Stimulated activated CD4-positive, alpha-beta T cell treated with anti-CD3 and anti-CD28 coated beads, Interleukin-4, amount 100 ng/mL, for 24 hours (primary cell): ENCODE data around the gene DST.

Experiments used
- DNase-seq: peaks from one replicate; pipeline ENCODE4 v3.0.0-alpha.2; 2020

Gene DST

DNA sequence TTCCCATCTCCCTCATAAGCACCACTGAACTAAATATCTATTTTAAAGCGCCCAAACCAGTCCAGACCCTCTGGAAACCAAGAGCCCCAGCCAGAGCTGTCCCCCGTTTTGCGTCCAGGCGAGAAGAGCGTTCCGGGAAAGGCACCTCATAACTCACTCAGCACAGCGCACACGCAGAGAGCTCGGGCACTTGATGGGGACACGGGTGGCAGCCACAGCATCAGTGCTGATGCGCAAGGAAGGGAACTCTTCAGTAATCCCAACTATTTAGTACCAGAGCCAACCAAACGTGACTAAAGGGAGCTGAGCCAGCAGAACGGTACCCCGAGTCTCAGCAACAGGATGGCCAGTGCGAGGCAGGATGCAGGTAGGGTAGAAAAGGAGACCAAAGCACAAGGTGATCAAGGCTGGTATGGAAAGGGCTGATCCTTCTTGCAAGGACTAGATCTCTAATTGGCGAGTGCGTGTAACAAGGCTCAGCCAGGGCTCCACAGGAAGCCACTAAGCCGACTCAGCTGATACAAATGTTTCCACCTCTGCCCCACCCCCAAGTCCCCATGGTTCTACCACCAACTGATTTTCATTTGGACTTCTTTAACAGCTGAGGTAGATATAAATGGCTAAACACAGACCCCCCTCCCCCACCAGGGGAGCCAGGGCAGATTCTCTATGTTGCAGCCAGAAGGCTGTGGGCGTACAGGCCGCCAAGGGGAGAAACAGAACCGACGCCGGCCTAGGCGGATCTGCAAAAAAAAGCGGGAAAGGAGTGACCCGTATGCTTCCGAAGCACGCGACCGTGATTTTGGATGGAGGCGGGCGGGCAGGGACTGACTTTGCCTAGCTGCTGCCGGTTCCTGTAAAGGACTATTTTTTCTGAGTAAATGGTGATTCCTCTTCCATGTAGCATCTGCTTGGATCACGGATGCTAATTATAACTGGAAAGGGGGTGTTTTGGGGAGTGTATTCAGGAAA lies 211.8 kb downstream of the DST start:
- DNase-seq, result no peak

DNA sequence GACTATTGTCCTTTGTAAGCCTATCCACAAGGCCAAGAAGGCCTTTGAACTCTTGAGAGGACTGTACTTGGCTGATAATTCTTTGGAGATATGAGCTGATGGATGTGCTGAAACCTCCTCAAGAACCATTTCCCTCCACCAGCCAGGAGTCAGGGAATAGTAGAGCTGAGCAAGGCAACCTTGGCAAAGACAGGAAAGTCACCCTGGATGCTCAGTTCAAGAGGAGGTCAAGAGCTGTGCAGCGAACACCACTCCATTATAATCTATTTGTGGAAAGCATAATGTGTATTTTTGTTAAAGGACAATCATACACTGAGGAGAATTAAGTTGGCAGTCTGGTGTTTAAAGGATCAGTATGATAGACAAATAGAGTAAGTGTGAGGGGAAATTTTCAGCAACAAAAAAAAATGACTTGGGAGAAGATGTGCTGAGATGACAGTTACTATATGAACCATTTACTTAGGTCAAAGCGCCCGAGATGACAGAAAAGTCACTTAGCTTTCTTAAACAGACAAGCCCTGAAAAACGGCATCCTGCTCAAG lies 218.1 kb downstream of the DST start:
- DNase-seq, result no peak

DNA sequence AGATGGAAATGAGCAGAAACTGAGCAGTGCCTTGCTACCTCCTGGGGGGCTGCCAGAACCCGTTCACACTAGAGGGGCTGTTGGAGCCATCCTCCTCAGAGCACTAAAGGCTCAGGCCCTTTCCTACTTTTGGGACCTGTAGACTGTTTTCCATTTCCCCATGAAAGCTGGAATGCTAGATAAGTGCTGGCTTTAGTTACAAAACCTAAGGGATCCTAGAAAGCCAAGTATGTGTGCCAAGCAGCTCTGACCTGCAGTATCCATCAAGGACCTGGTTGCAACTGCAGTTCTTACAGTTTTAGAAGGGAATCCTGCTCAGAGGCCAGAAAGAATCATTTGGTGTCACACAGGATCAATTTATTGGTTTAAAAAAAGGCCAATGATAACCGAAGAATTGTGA lies 218.6 kb downstream of the DST start:
- no peak for DNase-seq

DNA sequence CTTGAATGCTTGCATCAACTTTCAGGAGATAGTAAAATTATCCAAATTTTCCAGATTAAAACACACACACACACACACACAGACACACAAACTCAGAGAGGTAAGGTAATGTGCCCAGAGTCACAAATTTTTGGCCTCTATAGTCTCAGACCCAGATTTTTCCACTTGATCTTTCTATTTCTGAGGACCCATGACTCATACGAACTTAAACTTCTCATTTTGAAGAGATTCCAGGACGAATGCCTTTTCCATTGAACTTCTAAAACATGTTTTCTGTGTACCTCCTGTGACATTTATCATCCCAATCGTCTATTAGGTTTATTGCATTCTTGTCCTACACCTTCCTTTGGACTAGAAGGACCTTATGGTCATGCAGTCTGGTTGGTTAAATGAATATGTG lies 222.4 kb downstream of the DST start:
- no peak for DNase-seq

DNA sequence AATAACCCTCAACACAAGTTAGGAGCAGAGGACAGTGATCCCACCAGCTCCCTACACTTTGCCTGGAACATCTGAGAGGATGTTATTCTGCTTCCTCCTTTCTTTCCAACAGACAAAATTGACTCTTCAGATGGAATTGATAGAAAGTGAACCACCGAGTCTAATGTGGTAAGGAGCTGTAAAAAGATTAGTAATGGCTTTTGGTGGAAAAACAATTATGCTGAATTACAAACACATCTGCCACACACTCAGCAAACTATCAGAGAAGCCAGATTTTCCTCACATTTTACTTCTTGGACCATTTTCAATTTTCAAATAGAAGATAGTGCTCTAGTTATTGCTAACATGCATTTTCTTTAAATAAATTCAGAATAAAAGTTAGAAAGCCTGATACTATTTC lies 223.5 kb downstream of the DST start:
- no peak for DNase-seq

DNA sequence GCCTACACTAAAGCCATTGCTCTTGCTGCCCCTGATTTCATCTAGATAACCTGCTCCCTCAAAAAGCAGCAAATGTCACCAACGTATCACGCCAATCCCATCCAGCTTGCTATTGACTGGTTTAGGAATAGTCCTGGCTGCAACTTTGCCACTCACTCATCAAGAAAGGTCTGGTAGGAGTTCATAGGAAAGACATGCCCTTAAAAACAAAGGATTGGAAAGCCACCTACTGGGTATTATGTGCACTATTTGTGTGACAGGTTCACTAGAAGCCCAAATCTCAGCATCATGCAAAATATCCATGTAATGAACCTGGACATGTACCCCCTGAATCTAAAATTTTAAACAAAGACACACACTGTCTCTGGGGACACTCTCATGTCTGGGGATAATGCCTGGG lies 224.9 kb downstream of the DST start:
- DNase-seq, result no peak

DNA sequence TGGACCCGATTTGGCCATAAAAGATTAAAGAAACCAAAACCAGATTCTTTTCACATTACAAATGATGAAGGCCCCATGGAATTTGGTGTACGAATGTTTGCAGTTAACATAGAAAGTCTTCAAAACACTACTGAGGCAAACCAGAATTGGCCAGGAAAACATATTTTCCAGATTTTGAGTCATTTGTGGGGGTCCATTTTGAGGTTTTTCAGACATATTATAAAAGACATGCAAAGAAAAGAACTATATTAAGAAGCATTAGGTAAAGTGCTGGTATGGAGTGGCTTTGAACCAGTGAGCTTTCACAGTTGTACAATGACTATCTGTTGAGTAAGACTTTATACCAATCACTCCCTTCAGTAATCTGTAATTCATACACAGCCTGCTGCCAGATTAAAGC lies 226.4 kb downstream of the DST start:
- DNase-seq, result no peak

DNA sequence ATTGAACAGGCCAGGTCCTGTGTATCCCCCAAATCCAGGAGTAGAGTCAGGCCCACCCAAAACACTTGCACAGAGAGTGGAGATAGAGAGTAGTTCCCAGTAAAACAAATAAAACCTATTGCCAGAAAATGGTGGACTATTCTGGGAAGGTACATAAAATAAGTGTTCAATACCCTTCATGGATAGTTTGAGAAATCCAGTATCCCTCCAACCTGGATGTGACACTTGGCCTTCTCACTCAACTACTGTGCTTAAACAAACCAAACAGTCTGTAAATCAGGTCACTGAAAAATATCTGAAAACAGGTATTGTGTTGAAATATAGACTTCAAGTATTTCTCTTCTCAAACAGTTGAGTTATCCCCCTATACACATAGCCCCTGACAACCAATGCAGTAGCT lies 233.7 kb downstream of the DST start:
- DNase-seq, result no peak
